Adrenal gland (tissue), 5 donors: Measurements from ENCODE around the gene PEF1.

Source experiments
- CTCF ChIP-seq, 6 experiments: fragments of 450-650 bp in 4 of 6; fragments of 200-600 bp in 2 of 6; sonication (generic) in 1 of 6; IDR thresholded peaks; 1 replicate in 5 of 6; 2 replicates in 1 of 6; pipeline versions ENCODE4 v1.5.1 to v1.8.0; 2016 to 2021; ENCODE audit warnings: antibody characterized with exemption in 6 of 6, mild to moderate bottlenecking in 2 of 6, moderate library complexity in 1 of 6
- POLR2A ChIP-seq, 2 donors: fragments of 450-650 bp; IDR thresholded peaks; one replicate each; pipeline ENCODE4 v1.6.1; 2017; ENCODE audit warnings: antibody characterized with exemption in 2 of 2, mild to moderate bottlenecking in 2 of 2, moderate library complexity in 1 of 2
- donor health status: DM: no; HTN: no; CAD: no.

DNA sequence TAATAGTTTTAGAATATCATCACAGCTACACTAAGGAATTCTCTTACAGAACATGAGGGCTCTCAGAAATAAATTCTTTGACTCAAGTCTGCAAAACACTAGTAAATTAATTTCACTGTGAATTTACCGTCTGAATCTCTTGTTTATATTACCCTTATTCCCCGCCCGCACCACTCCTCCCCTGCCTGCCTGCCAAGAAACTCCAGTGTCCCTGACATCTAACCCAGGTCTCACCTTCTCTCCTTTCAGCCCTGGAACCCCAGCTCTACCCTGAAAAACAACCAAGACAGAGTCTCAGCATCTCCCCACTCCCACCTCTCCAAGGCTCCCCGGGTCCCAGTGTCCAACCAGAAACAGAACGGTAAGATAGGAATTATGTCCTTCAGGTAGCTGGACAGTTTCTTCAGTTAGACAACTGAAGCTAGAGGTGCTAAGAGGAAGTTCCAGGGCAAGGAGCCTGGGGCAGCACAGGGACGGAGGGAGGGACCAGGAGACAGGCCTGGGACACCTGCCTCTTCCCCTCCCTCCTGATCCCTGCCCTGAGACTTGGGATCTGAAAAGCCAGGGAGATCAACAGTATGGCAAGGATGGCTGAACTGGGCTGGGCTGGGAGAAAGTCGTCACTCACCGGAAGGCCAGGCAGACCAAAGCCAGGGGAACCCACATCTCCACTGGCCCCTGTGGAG is 43.7 kb upstream of the PEF1 start:
- TF ChIP-seq CTCF (IDR thresholded peaks at IDR 0.05) (no peak), POLR2A (IDR thresholded peaks at IDR 0.05) (no peak)
